Esophagus squamous epithelium (tissue), 4 donors: ENCODE results near the gene RETN.

Experiments used
- CTCF ChIP-seq, 6 experiments: fragments of 450-650 bp in 4 of 6; fragments of 200-600 bp in 2 of 6; sonication (generic) in 2 of 6; IDR thresholded peaks; one replicate each; pipeline ENCODE4 v1.5.1; 2016 to 2019; ENCODE audit warnings: antibody characterized with exemption in 6 of 6, mild to moderate bottlenecking in 4 of 6, moderate library complexity in 4 of 6
- POLR2A ChIP-seq, 4 donors: fragments of 450-650 bp; IDR thresholded peaks; one replicate each; pipeline ENCODE4 v1.6.1; 2017; ENCODE audit warnings: antibody characterized with exemption in 4 of 4, mild to moderate bottlenecking in 4 of 4, moderate library complexity in 3 of 4

- TF ChIP-seq POLR2A (IDR thresholded peaks at IDR 0.05) (no peak), CTCF (IDR thresholded peaks at IDR 0.05) (no peak)
Measured at GRCh38 chr19:7668842-7669241, at the start of gene RETN.
